GM21360 (cell line): ENCODE data around the gene CRACDL.
"Not testable (repeated sequence)": the region's sequence is repeated elsewhere in the genome, so short reads cannot be mapped to it uniquely, and the experiment has no call there.

Experiments used
- ATAC-seq: cut with Tn5 transposase; IDR thresholded peaks from one replicate; pipeline ENCODE4 v1.9.1; 2021; ENCODE audit warnings: mild to moderate bottlenecking, moderate library complexity; ENCODE audit not compliant: unreplicated experiment

Gene CRACDL

DNA sequence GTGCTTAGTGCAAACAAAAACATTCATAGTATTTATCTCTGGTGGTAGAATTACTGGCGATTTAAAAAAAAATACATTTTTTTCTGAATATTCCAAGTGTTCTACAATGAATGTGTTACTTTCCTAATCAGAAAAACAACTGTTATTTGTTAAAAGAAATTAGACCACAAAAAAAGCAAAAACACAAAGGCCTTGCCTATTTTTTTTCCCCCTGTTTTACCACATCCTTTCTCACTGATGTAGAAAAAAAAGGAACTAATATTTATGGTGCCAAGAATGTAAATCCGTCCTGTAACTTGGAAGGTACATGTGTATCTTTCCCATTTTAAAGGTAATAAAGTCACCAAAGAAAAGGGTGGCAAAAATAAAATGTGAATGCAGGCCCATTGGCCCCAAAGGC is 176.7 kb downstream of the CRACDL start:
- no peak for ATAC-seq

- peak; percentile 69 for ATAC-seq
Observed at GRCh38 chr2:98757904-98758421, 178.1 kb downstream of the CRACDL start.

- ATAC-seq: no peak
Observed at GRCh38 chr2:98753801-98754200, 182.2 kb downstream of the CRACDL start.

DNA sequence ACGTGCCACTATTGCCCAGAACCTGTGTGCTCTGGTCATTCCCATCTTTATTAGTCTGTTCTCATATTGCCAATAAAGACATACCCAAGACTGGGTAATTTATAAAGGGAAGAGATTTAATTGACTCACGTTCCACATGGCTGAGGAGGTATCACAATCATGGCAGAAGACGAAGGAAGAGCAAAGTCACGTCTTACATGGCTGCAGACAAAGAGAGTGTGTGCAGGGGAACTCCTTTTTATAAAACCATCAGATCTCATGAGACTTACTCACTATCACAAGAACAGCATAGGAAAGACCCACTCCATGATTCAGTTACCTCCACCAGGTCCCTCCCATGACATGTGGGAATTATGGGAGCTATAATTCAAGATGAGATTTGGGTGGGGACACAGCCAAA is 183.3 kb downstream of the CRACDL start:
- ATAC-seq: not testable (repeated sequence)

GRCh38 chr2:98751748-98752147 is 184.3 kb downstream of the CRACDL start:
- ATAC-seq: no peak

- no peak for ATAC-seq
Observed at GRCh38 chr2:98750593-98751282, 185.3 kb downstream of the CRACDL start.

DNA sequence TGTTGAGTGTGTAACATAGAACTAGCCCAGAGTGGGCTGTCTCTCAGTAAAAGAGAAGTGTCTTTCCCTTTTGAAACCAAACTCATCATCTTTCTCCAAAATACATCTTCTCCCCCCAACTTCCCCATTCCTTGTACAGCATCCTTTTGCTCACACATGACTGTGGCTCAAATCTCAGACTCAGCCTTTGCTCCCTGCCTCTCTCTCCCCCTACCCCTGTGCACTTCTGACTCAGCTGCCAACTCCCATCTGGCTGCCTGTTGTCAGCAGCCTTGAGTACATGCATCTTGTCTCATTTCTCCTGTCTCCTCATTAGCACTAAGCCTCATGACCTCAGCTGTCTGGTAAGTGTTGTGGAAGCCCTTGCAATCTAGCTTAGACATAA is 187.0 kb downstream of the CRACDL start:
- ATAC-seq: peak; percentile 55

DNA sequence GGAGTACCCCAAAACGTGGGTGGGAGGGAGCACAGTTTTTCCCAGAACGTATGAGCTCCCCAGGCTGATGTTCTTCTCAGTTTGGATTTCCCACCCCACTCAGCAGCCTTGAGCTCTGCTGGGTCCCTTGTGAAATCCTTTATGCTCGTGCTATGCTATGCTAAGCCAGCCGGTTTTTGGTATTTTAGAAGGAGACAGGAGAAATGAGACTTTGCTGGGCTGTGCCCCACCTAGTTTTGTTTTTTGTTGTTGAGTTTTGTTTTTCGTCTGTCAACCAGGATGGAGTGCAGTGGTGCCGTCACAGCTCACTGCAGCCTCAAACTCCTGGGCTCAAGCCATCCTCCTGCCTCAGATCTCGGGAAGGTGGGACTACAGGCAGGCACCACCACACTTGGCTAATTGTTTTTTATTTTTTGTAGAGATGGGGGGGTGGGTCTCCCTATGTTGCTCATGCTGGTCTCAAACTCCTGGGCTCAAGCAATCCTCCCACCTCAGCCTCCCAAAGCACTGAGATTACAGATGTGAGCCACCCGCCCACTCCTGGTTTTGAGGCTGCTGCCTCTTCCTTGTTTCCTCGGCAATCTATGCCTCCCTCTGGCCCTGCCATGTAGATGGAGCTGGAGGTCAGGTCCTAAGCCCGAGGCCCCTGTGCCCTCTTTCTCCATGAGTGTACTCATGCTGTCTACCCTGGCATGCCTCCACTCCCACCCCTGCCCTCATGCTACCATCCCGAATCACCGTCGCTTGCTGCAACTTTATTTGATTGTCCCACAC is 187.5 kb downstream of the CRACDL start:
- ATAC-seq: peak; percentile 45

DNA sequence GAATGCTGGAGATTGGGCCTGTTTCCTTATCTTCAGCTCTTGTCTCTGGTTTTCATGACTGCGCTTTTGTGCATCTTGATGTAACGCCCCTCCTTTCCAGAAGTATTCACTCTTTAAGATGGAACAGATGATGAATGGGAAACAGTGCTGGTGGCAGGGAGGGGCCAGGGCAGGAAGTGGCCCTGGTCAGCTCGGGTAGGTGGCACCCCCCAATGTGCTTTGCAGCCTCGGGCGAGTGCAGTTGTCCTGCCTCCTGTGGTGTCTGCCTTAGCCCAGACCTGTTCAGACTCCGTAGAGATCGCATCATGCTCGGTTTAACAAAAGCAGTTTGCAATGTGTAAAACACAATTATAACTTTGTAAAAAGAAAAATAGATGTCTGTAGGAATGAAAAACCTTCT is 188.1 kb downstream of the CRACDL start:
- no peak for ATAC-seq

DNA sequence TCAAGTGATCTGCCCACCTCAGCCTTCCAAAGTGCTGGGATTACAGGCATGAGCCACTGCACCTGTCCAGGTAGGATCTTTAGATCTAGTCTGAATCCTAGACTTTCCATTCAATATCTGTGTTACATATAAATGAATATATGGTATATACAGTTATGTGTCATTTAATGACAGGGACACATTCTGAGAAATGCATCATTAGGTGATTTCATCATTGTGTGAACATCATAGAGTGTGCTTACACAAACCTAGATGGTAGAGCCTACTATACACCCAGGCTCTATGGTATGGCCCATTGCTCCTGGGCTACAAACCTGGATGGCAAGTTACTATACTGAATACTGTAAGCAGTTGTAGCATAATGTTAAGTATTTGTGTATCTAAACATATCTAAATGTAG is 189.6 kb downstream of the CRACDL start:
- no peak for ATAC-seq

GRCh38 chr2:98744595-98744994 is 191.4 kb downstream of the CRACDL start:
- no peak for ATAC-seq
